Measurements from ENCODE around the gene GP1BB. TPM values are rescaled to one million over a fixed set of nuclear protein-coding genes. Genes with fewer than 3 reads are reported as not detected.

GP1BB gene
- total RNA-seq, 1 donor from 2014 or later, result 2.4 TPM

- H3K9me3 Mint-ChIP-seq, result no peaks in the 10 kb centered on the region
- no peak for DNase-seq (ENCODE audit: extremely low spot score, unreplicated experiment)
- no peak overlapping the region for H3K27ac Mint-ChIP-seq
- H3K27me3 Mint-ChIP-seq, result peaks cover 2% of the 10 kb centered on the region
- H3K4me1 Mint-ChIP-seq (ENCODE audit: unreplicated experiment), result no peaks in the 10 kb centered on the region
- no peak for TF ChIP-seq CTCF (conservative IDR thresholded peaks at IDR 0.05)
- H3K36me3 Mint-ChIP-seq, result no peaks in the 10 kb centered on the region
- H3K4me3 Mint-ChIP-seq, result no peak overlapping the region
Measured at GRCh38 chr22:19706661-19707151, 16.6 kb upstream of the GP1BB start.

DNA sequence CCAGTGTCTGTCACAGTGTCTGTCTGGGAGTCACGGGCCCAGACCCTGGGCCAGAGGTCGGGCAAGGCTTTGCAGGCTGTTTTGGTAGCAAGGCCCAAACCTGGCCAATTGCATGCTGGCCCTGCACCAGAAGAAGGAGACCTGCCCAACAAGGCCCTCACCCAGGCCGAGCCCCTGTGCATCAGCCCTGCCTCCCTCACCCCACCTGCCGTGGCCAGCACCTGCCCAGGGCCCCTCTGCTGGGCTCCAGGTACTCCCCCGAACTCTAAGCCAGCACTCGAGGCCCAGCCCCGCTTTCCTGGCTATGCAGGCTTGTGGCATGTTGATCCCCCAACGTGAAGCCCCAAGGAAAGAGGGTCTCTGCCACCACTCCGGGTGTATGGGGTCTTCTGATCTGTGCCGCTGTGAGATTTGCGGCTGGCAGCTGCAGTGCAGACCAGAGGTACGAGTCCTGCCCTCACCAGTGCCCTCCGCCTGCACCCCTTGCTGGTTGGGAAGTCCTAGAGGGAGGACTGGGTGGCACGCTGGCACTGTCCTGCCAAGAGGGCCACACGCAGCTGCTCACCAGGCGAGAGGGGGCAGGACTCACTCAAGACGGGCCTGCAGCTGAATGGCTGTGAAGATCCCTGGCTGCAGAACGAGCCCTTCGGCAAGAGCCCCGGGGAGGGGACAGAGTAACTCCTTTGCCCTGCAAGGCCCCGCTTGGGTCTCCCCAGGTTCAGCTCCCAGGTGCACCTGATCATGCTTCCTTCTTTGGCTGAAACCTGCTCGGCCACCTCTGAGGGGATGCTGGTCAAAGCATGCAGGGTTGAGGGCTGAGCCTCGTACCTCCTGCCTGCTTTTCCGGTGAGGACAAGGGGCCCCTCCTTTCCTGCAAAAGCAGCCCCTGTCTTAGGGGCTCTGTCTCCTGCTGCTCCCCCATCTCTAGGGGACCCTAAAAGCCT is 15.7 kb upstream of the GP1BB start:
- Mint-ChIP-seq H3K27me3 (peaks cover 2% of the 10 kb centered on the region), H3K4me1 (ENCODE audit: unreplicated experiment) (no peaks in the 10 kb centered on the region), H3K36me3 (no peaks in the 10 kb centered on the region), H3K4me3 (no peak overlapping the region), H3K27ac (no peak overlapping the region), H3K9me3 (no peaks in the 10 kb centered on the region)
- TF ChIP-seq CTCF (conservative IDR thresholded peaks at IDR 0.05), result no peak
- DNase-seq (ENCODE audit: extremely low spot score, unreplicated experiment), result no peak

GRCh38 chr22:19708321-19709011 is 14.9 kb upstream of the GP1BB start:
- Mint-ChIP-seq H3K27ac (no peak overlapping the region), H3K9me3 (no peaks in the 10 kb centered on the region), H3K27me3 (peaks cover 2% of the 10 kb centered on the region), H3K36me3 (no peaks in the 10 kb centered on the region), H3K4me1 (ENCODE audit: unreplicated experiment) (no peaks in the 10 kb centered on the region), H3K4me3 (no peak overlapping the region)
- no peak for TF ChIP-seq CTCF (conservative IDR thresholded peaks at IDR 0.05)
- DNase-seq (ENCODE audit: extremely low spot score, unreplicated experiment), result no peak

- Mint-ChIP-seq H3K36me3 (no peaks in the 10 kb centered on the region), H3K4me1 (ENCODE audit: unreplicated experiment) (no peaks in the 10 kb centered on the region), H3K9me3 (no peaks in the 10 kb centered on the region), H3K4me3 (no peak overlapping the region), H3K27me3 (peaks cover 2% of the 10 kb centered on the region), H3K27ac (no peak overlapping the region)
- no peak for TF ChIP-seq CTCF (conservative IDR thresholded peaks at IDR 0.05)
- DNase-seq (ENCODE audit: extremely low spot score, unreplicated experiment), result no peak
Measured at GRCh38 chr22:19709063-19709769, 14.1 kb upstream of the GP1BB start.

GRCh38 chr22:19710020-19710768 is 13.1 kb upstream of the GP1BB start:
- Mint-ChIP-seq H3K9me3 (no peaks in the 10 kb centered on the region), H3K36me3 (no peaks in the 10 kb centered on the region), H3K4me1 (ENCODE audit: unreplicated experiment) (no peaks in the 10 kb centered on the region), H3K4me3 (no peak overlapping the region), H3K27ac (no peak overlapping the region), H3K27me3 (peaks cover 2% of the 10 kb centered on the region)
- TF ChIP-seq CTCF (conservative IDR thresholded peaks at IDR 0.05), result no peak
- DNase-seq (ENCODE audit: extremely low spot score, unreplicated experiment), result no peak

Data from type B pancreatic cell (in vitro differentiated cells).